ENCODE results near the gene DGAT2.

DNA sequence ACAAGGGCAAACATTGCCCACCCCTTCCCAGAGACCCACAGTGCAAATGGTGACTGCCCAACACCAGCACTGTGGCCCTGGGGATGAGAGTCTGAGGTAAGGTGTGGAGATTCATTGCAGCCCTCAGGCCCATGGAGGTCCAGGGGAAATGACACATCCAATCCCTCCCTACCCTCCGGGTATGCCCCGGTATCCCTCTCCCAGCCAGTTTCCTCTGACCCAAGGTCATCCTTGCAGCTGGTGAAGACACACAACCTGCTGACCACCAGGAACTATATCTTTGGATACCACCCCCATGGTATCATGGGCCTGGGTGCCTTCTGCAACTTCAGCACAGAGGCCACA lies 27.5 kb downstream of the DGAT2 start:
- no peak for TF ChIP-seq POLR2AphosphoS5 (IDR thresholded peaks at IDR 0.05)
- TF ChIP-seq, protein P1, sequence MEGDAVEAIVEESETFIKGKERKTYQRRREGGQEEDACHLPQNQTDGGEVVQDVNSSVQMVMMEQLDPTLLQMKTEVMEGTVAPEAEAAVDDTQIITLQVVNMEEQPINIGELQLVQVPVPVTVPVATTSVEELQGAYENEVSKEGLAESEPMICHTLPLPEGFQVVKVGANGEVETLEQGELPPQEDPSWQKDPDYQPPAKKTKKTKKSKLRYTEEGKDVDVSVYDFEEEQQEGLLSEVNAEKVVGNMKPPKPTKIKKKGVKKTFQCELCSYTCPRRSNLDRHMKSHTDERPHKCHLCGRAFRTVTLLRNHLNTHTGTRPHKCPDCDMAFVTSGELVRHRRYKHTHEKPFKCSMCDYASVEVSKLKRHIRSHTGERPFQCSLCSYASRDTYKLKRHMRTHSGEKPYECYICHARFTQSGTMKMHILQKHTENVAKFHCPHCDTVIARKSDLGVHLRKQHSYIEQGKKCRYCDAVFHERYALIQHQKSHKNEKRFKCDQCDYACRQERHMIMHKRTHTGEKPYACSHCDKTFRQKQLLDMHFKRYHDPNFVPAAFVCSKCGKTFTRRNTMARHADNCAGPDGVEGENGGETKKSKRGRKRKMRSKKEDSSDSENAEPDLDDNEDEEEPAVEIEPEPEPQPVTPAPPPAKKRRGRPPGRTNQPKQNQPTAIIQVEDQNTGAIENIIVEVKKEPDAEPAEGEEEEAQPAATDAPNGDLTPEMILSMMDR (IDR thresholded peaks at IDR 0.05): no peak

All from suprapubic skin (tissue), 3 donors.